ENCODE results near the gene OIT3.
A peak's percentile ranks its signal among the peaks of the same experiment; 100 is the strongest.

Gene OIT3

GRCh38 chr10:72893136-72893798 lies at the start of gene OIT3:
TSS of gene OIT3 (plus strand) at chr10:72893739. CDS start at chr10:72893799, 60 bp downstream.
- DNase-seq = no peak

GRCh38 chr10:72846238-72846637 lies 47.3 kb upstream of the OIT3 start:
- DNase-seq = no peak

- no peak for DNase-seq
Observed at GRCh38 chr10:72847681-72848080, 45.9 kb upstream of the OIT3 start.

- no peak for DNase-seq
Observed at GRCh38 chr10:72850861-72851260, 42.7 kb upstream of the OIT3 start.

GRCh38 chr10:72851509-72851908 lies 42.0 kb upstream of the OIT3 start:
- DNase-seq = no peak

- no peak for DNase-seq
Observed at GRCh38 chr10:72852508-72852907, 41.0 kb upstream of the OIT3 start.

- DNase-seq = no peak
Observed at GRCh38 chr10:72855129-72855528, 38.4 kb upstream of the OIT3 start.

- DNase-seq = no peak
Observed at GRCh38 chr10:72855790-72856189, 37.7 kb upstream of the OIT3 start.

GRCh38 chr10:72858067-72858466 lies 35.5 kb upstream of the OIT3 start:
- no peak for DNase-seq

- DNase-seq = no peak
Observed at GRCh38 chr10:72862957-72863356, 30.6 kb upstream of the OIT3 start.

- DNase-seq = peak; percentile 63
Observed at GRCh38 chr10:72875250-72876055, 18.1 kb upstream of the OIT3 start.

- no peak for DNase-seq
Observed at GRCh38 chr10:72879245-72879644, 14.3 kb upstream of the OIT3 start.

- DNase-seq = no peak
Observed at GRCh38 chr10:72881291-72881690, 12.2 kb upstream of the OIT3 start.

GRCh38 chr10:72883861-72884260 lies 9.7 kb upstream of the OIT3 start:
- DNase-seq = no peak

- DNase-seq = no peak
Observed at GRCh38 chr10:72885953-72886352, 7.6 kb upstream of the OIT3 start.

GRCh38 chr10:72886621-72887020 lies 6.9 kb upstream of the OIT3 start:
- DNase-seq = no peak

GRCh38 chr10:72887043-72887442 lies 6.5 kb upstream of the OIT3 start:
- no peak for DNase-seq

- no peak for DNase-seq
Observed at GRCh38 chr10:72888151-72888638, 5.3 kb upstream of the OIT3 start.

- no peak for DNase-seq
Observed at GRCh38 chr10:72889391-72889831, 4.1 kb upstream of the OIT3 start.

GRCh38 chr10:72890086-72890485 lies 3.5 kb upstream of the OIT3 start:
- DNase-seq = no peak

GRCh38 chr10:72895236-72895850 lies 1.8 kb downstream of the OIT3 start:
- no peak for DNase-seq

- no peak for DNase-seq
Observed at GRCh38 chr10:72898616-72899015, 5.1 kb downstream of the OIT3 start.

GRCh38 chr10:72899545-72899944 lies 6.0 kb downstream of the OIT3 start:
- no peak for DNase-seq

GRCh38 chr10:72903941-72904446 lies 10.5 kb downstream of the OIT3 start:
- DNase-seq = peak; percentile 22

Data from hematopoietic multipotent progenitor cell treated with erythropoietin and hydrocortisone succinate and interleukin-3 and kit ligand, for 8 days (in vitro differentiated cells).